ENCODE measurements around the gene IRAK2. TPM values are rescaled to one million over a fixed set of nuclear protein-coding genes. Genes with fewer than 3 reads are reported as not detected.
A peak's percentile ranks its signal among the peaks of the same experiment; 100 is the strongest.

IRAK2 gene
- total RNA-seq, 1 donor from 2014 or later: 0.26 TPM

DNA sequence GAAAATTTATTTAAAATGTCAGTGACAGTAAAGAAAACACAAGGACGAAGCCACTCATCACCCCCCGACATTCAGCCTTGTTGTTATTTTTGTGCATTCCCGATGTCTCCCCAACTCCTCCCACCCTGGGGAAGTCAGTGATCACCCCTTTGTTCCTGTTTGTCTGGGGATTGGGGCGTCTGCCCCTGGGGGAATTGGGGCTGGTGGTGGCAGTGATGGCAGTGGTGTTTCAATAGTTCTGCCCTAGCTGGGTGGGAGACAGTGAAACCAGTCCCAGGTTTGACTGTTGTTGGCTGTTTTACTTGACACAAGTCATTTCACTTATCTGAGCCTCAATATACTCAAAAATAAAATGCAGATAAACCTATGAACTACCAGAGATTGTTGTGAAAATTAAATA, 33.5 kb downstream of the IRAK2 start:
- no peak overlapping the region for H3K4me2 ChIP-seq
- H3K9me3 ChIP-seq (ENCODE audit: low read depth): no peaks in the 10 kb centered on the region
- Mint-ChIP-seq H3K9me3 (no peaks in the 10 kb centered on the region), H3K27ac (no peak overlapping the region), H3K4me1 (peaks cover 25% of the 10 kb centered on the region), H3K36me3 (no peaks in the 10 kb centered on the region), H3K4me3 (no peak overlapping the region), H3K27me3 (ENCODE audit: insufficient read depth, low read depth) (peaks cover 14% of the 10 kb centered on the region)
- no peak overlapping the region for H3K27ac ChIP-seq
- no peak overlapping the region for H2AFZ ChIP-seq (replicated peaks)
- DNase-seq (ENCODE audit: low spot score): no peak
- no peaks in the 10 kb centered on the region for H3K4me1 ChIP-seq
- H4K20me1 ChIP-seq (ENCODE audit: low read depth): no peaks in the 10 kb centered on the region
- H3K79me2 ChIP-seq (ENCODE audit: low read depth): no peaks in the 10 kb centered on the region
- H3K4me3 ChIP-seq: no peak overlapping the region
- no peaks in the 10 kb centered on the region for H3K27me3 ChIP-seq
- TF ChIP-seq, protein P1, sequence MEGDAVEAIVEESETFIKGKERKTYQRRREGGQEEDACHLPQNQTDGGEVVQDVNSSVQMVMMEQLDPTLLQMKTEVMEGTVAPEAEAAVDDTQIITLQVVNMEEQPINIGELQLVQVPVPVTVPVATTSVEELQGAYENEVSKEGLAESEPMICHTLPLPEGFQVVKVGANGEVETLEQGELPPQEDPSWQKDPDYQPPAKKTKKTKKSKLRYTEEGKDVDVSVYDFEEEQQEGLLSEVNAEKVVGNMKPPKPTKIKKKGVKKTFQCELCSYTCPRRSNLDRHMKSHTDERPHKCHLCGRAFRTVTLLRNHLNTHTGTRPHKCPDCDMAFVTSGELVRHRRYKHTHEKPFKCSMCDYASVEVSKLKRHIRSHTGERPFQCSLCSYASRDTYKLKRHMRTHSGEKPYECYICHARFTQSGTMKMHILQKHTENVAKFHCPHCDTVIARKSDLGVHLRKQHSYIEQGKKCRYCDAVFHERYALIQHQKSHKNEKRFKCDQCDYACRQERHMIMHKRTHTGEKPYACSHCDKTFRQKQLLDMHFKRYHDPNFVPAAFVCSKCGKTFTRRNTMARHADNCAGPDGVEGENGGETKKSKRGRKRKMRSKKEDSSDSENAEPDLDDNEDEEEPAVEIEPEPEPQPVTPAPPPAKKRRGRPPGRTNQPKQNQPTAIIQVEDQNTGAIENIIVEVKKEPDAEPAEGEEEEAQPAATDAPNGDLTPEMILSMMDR (IDR thresholded peaks at IDR 0.05): no peak
- TF ChIP-seq EZH2phosphoT487 (IDR thresholded peaks at IDR 0.05) (no peak), EZH2 (IDR thresholded peaks at IDR 0.05) (no peak)
- no peaks in the 10 kb centered on the region for H3F3A ChIP-seq (ENCODE audit: low read depth)
- no peak overlapping the region for H3K9ac ChIP-seq
- H3K36me3 ChIP-seq: no peaks in the 10 kb centered on the region

DNA sequence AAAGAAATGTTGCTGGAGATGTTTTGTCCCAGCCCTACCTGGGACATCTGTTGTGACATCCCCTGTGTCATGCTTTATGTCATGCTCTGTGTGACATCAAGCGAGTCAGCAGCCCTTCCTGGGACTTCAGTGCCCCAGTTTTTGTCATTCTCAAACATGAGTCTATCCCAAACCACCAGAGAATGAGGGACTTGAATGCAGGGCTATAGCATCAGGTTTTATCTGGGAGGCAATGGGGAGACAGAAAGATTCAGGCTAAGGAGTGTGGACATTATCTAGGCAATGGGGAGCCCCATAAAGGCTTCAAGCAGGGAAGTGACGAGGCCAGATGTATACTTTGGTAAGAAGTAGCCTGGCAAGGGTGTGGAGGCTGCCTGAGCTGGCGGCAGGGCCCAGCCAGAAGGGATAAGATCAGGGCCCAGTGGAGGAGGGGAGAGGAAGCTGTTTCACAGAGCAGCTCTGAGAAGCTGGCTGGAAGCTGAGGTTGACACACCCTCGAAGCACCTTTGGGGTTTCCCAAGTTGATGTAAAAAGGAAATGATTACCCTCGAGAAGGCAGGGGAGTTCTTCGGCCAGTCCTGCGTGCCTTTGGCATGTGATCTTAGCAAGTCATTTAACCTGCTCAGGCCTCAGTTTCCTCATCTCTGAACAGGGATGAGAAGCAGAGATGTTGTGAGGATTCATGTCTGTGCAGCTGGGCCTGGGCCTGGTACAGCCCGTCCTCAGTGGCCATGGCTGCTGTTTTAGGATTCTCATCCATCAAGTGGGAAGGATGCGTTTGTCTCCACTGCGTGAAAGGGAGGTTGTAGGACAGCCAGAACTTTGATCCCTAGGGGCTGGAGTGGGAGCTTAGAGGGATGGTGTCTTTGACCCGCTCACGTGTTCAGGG, 34.3 kb downstream of the IRAK2 start:
- no peaks in the 10 kb centered on the region for H3K9me3 Mint-ChIP-seq
- H3K4me3 Mint-ChIP-seq: no peak overlapping the region
- Histone ChIP-seq H3K4me3 (no peak overlapping the region), H3F3A (ENCODE audit: low read depth) (no peaks in the 10 kb centered on the region), H3K27me3 (no peaks in the 10 kb centered on the region), H3K9me3 (ENCODE audit: low read depth) (no peaks in the 10 kb centered on the region), H3K79me2 (ENCODE audit: low read depth) (no peaks in the 10 kb centered on the region), H3K27ac (no peak overlapping the region), H3K4me2 (no peak overlapping the region), H3K36me3 (no peaks in the 10 kb centered on the region), H4K20me1 (ENCODE audit: low read depth) (no peaks in the 10 kb centered on the region), H2AFZ (replicated peaks) (no peak overlapping the region), H3K9ac (no peak overlapping the region), H3K4me1 (no peaks in the 10 kb centered on the region)
- H3K36me3 Mint-ChIP-seq: no peaks in the 10 kb centered on the region
- H3K27ac Mint-ChIP-seq: peak overlapping the region; percentile 5
- no peak for DNase-seq (ENCODE audit: low spot score)
- peaks cover 18% of the 10 kb centered on the region for H3K4me1 Mint-ChIP-seq
- H3K27me3 Mint-ChIP-seq (ENCODE audit: insufficient read depth, low read depth): peaks cover 14% of the 10 kb centered on the region
- TF ChIP-seq EZH2phosphoT487 (IDR thresholded peaks at IDR 0.05): no peak
- no peak for TF ChIP-seq EZH2 (IDR thresholded peaks at IDR 0.05)
- TF ChIP-seq, protein P1 (IDR thresholded peaks at IDR 0.05): no peak

DNA sequence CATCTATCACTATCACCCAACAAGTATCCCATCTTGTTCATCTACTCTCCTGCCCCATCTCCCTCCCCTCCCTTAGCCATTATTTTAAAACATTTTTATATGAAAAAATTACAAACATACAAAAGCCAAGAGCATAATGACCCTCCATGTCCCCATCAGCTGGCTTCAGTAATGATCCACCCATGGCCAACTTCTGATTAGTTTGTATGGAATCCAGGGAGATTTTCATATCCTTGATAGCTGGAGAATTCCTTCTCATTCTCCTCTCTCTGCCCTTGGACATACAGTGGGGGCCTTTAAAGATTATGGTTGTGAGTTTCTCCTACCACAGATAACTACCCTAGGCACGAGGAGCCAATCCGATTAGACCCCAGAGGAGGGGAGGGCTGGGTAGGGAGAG, 40.2 kb downstream of the IRAK2 start:
- H3K27me3 Mint-ChIP-seq (ENCODE audit: insufficient read depth, low read depth): peaks cover 11% of the 10 kb centered on the region
- H3K36me3 Mint-ChIP-seq: no peaks in the 10 kb centered on the region
- no peak overlapping the region for H2AFZ ChIP-seq (replicated peaks)

More for the DNA sequence above, 40.2 kb downstream of the IRAK2 start:
- no peak overlapping the region for H3K4me3 ChIP-seq
- no peak overlapping the region for H3K9ac ChIP-seq
- Mint-ChIP-seq H3K4me1 (peaks cover 3% of the 10 kb centered on the region), H3K27ac (no peak overlapping the region), H3K4me3 (no peak overlapping the region), H3K9me3 (no peaks in the 10 kb centered on the region)
- no peak overlapping the region for H3K27ac ChIP-seq
- no peaks in the 10 kb centered on the region for H3K79me2 ChIP-seq (ENCODE audit: low read depth)
- H3K4me2 ChIP-seq: no peak overlapping the region
- no peaks in the 10 kb centered on the region for H3K36me3 ChIP-seq
- H3K4me1 ChIP-seq: no peaks in the 10 kb centered on the region
- no peak for TF ChIP-seq EZH2phosphoT487 (IDR thresholded peaks at IDR 0.05)
- no peaks in the 10 kb centered on the region for H4K20me1 ChIP-seq (ENCODE audit: low read depth)
- no peaks in the 10 kb centered on the region for H3F3A ChIP-seq (ENCODE audit: low read depth)
- no peak for DNase-seq (ENCODE audit: low spot score)
- no peaks in the 10 kb centered on the region for H3K9me3 ChIP-seq (ENCODE audit: low read depth)
- H3K27me3 ChIP-seq: no peaks in the 10 kb centered on the region
